ENCODE data around the gene TLE2. TPM values are rescaled to one million over a fixed set of nuclear protein-coding genes. Genes with fewer than 3 reads are reported as not detected.

TLE2 gene
- total RNA-seq, 4 donors from 2014 or later, result 18.2 to 35.6 (median 27.3) TPM

DNA sequence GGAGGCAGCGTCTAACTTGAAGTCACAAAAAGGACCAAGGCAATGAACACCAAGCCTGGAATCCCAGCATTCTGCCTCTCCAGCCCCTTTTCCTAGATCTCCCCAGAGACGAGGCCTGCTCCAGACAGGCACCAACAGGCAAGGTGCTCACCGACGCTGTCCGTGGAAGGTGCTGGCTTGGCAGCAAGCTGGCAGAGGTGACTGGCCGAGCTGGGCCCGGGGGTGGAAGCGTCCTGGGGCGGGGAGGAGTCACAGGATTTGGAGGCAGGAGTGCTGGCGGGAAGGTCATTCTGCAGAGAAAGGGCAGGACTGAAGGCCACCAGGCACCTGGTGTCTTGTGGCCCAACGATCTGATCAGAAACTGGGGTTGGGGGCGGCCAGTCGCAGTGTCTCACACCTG lies 18.2 kb downstream of the TLE2 start:
- Histone ChIP-seq H3K9me3 (no peaks in the 10 kb centered on the region), H3K4me1 (no peaks in the 10 kb centered on the region), H3K27ac (no peak overlapping the region), H3K36me3 (peaks cover 53% of the 10 kb centered on the region), H3K27me3 (no peaks in the 10 kb centered on the region), H3K4me3 (no peak overlapping the region)
- WGBS, result 92% methylated on average over 13 of the region's 13 CpGs
- no peak for TF ChIP-seq POLR2A (IDR thresholded peaks at IDR 0.05)
- TF ChIP-seq EP300 (IDR thresholded peaks at IDR 0.05), result no peak
- no peak for TF ChIP-seq POLR2AphosphoS5 (IDR thresholded peaks at IDR 0.05)
- no peak for DNase-seq (ENCODE audit: low spot score in 2 of 2)

DNA sequence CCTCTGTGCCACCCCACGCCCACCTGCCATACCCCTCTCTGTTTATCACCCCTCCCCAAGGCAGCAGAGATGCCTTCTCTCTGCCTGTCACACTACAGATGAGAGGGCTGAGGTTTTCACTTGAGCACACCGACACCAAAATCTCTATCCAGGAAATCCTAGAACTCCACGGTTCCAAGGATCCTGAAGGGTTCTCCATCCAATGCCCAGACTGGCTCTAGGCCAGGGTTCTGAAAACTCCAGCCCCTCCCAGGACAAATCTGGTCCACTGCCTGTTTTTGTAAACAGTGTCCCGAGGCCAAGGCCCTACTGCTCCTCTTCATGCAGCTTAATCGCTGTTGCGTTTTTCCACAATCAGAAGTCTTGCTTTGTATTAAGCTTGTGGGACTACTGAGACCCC lies 20.1 kb downstream of the TLE2 start:
- H3K27ac ChIP-seq, result no peak overlapping the region
- H3K36me3 ChIP-seq, result peaks cover 60% of the 10 kb centered on the region
- no peaks in the 10 kb centered on the region for H3K9me3 ChIP-seq
- no peak for DNase-seq (ENCODE audit: low spot score in 2 of 2)
- H3K4me3 ChIP-seq, result no peak overlapping the region
- TF ChIP-seq EP300 (IDR thresholded peaks at IDR 0.05) (no peak), POLR2A (IDR thresholded peaks at IDR 0.05) (no peak), POLR2AphosphoS5 (IDR thresholded peaks at IDR 0.05) (no peak)
- TF ChIP-seq, protein P1, sequence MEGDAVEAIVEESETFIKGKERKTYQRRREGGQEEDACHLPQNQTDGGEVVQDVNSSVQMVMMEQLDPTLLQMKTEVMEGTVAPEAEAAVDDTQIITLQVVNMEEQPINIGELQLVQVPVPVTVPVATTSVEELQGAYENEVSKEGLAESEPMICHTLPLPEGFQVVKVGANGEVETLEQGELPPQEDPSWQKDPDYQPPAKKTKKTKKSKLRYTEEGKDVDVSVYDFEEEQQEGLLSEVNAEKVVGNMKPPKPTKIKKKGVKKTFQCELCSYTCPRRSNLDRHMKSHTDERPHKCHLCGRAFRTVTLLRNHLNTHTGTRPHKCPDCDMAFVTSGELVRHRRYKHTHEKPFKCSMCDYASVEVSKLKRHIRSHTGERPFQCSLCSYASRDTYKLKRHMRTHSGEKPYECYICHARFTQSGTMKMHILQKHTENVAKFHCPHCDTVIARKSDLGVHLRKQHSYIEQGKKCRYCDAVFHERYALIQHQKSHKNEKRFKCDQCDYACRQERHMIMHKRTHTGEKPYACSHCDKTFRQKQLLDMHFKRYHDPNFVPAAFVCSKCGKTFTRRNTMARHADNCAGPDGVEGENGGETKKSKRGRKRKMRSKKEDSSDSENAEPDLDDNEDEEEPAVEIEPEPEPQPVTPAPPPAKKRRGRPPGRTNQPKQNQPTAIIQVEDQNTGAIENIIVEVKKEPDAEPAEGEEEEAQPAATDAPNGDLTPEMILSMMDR (IDR thresholded peaks at IDR 0.05), result no peak
- H3K27me3 ChIP-seq, result no peaks in the 10 kb centered on the region
- 92% methylated on average over 6 of the region's 6 CpGs for WGBS
- no peaks in the 10 kb centered on the region for H3K4me1 ChIP-seq

DNA sequence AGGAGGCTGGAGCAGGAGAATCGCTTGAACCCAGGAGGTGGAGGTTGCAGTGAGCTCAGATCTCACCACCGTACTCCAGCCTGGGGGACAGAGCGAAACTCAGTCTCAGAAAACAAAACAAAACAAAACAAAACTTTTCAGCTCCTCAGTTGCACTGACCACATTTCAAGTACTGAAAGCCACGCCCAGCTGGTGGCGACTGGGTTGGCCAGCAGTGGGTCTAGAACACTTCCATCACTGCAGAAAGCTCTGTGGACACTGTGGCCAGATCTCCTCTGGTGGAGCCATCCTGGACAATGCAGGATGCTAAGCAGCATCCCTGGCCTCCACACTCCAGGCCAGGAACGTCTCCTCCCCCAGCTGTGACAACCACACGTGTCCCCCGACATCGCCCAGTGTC lies 21.1 kb downstream of the TLE2 start:
- Histone ChIP-seq H3K27ac (no peak overlapping the region), H3K9me3 (no peaks in the 10 kb centered on the region), H3K4me1 (no peaks in the 10 kb centered on the region), H3K36me3 (peaks cover 52% of the 10 kb centered on the region), H3K27me3 (no peaks in the 10 kb centered on the region), H3K4me3 (no peak overlapping the region)
- WGBS, result 93% methylated on average over 9 of the region's 9 CpGs
- TF ChIP-seq POLR2A (IDR thresholded peaks at IDR 0.05) (no peak), EP300 (IDR thresholded peaks at IDR 0.05) (no peak), POLR2AphosphoS5 (IDR thresholded peaks at IDR 0.05) (no peak)
- TF ChIP-seq, protein P1 (IDR thresholded peaks at IDR 0.05), result no peak
- no peak for DNase-seq (ENCODE audit: low spot score in 2 of 2)

DNA sequence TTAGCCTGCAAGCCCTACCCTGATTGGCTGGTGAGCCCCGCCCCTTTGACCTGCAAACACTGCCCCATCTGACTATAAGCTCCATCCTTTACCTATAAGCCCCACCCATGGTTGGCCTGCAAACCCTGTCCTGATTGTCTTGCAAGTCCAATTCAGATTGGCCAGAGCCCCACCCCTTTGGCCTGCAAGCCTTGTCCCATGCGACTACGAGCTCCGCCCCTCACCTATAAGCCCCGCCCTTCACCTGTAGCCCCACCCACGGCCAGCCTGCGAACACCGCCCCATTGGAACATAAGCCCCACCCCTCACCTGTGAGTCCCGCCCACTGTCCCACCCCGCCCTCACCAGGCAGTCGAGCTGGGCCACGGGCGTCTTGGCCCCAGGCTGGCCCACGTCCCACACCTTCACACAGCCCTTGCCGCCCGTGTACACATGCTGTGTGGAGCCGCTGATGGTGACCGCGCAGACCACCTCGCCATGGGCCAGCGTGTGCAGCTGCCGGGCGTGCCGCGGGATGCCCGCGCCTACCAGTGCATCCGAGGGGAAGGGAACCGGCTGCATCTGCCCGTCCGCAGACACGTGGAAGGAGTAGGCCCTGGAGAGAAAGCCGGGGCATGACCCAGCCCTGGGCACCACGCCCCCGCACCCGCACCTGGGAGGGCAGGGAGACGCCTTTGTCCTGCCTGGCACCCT lies 22.9 kb downstream of the TLE2 start:
- TF ChIP-seq, protein P1 (IDR thresholded peaks at IDR 0.05), result no peak
- TF ChIP-seq POLR2A (IDR thresholded peaks at IDR 0.05), result no peak
- TF ChIP-seq POLR2AphosphoS5 (IDR thresholded peaks at IDR 0.05), result no peak
- TF ChIP-seq EP300 (IDR thresholded peaks at IDR 0.05), result no peak
- Histone ChIP-seq H3K4me3 (no peak overlapping the region), H3K36me3 (peaks cover 51% of the 10 kb centered on the region), H3K4me1 (no peaks in the 10 kb centered on the region), H3K27me3 (no peaks in the 10 kb centered on the region), H3K9me3 (no peaks in the 10 kb centered on the region), H3K27ac (no peak overlapping the region)
- WGBS, result 65% methylated on average over 14 of the region's 37 CpGs
- no peak for DNase-seq (ENCODE audit: low spot score in 2 of 2)

DNA sequence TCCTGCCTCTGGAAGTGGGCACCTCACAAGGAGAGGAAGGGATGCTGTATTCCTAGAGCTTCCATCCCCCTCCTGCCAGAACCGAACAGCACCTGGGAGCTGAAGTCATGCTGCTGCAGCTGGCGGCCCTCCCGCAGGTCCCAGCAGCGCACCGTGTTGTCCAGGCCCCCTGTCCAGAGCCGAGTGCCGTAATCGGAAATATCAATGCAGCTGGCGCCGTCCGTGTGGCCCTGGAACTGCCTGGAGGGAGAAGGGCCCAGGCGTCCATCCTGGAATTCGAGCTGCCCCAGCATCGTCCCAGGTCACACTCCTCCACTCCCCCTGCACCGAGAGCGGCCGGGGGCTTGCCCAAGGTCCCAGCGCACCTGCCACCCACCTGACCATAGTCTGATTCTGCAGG lies 23.7 kb downstream of the TLE2 start:
- Histone ChIP-seq H3K27ac (no peak overlapping the region), H3K4me3 (no peak overlapping the region), H3K27me3 (no peaks in the 10 kb centered on the region), H3K9me3 (no peaks in the 10 kb centered on the region), H3K4me1 (no peaks in the 10 kb centered on the region), H3K36me3 (peaks cover 44% of the 10 kb centered on the region)
- no peak for DNase-seq (ENCODE audit: low spot score in 2 of 2)
- TF ChIP-seq EP300 (IDR thresholded peaks at IDR 0.05) (no peak), POLR2AphosphoS5 (IDR thresholded peaks at IDR 0.05) (no peak), POLR2A (IDR thresholded peaks at IDR 0.05) (no peak)
- 90% methylated on average over 3 of the region's 18 CpGs for WGBS

DNA sequence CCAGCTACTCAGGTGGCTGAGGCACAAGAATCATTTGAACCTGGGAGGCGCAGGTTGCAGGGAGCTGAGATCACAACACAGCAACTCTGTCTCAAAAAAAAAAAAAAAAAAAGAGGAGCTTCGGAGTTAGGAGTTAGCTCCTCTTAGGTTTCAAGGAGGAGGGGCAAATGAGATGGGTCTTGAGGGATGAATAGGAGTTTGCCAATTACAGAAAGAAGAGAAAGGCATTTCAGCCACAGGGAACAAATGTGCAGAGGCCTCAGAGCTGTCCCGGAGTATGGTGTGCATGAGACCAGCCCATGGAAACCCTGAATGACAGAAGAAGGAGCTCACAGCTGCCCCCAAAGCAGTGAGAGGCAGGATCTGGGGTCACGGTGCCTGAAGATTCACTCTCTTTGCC lies 24.6 kb downstream of the TLE2 start:
- no peak overlapping the region for H3K4me3 ChIP-seq
- DNase-seq (ENCODE audit: low spot score in 2 of 2), result no peak
- no peak overlapping the region for H3K27ac ChIP-seq
- no peaks in the 10 kb centered on the region for H3K9me3 ChIP-seq
- H3K36me3 ChIP-seq, result peaks cover 42% of the 10 kb centered on the region
- no peaks in the 10 kb centered on the region for H3K4me1 ChIP-seq
- WGBS, result 97% methylated on average over 4 of the region's 4 CpGs
- TF ChIP-seq POLR2A (IDR thresholded peaks at IDR 0.05) (no peak), EP300 (IDR thresholded peaks at IDR 0.05) (no peak), POLR2AphosphoS5 (IDR thresholded peaks at IDR 0.05) (no peak)
- TF ChIP-seq, protein P1 (IDR thresholded peaks at IDR 0.05), result no peak
- no peaks in the 10 kb centered on the region for H3K27me3 ChIP-seq

All from suprapubic skin (tissue), 4 donors.